Stimulated activated naive CD8-positive, alpha-beta T cell treated with anti-CD3 and anti-CD28 coated beads, Interleukin-15, Interleukin-2, amounts not matched to agents 100 U/mL and 50 U/mL, for 24 hours (primary cell): ENCODE data around the gene DNAH5.
"Not testable (repeated sequence)": the region's sequence is repeated elsewhere in the genome, so short reads cannot be mapped to it uniquely, and the experiment has no call there.

Source experiments
- ATAC-seq: fragments of 150-1000 bp; cut with Tn5 transposase; one replicate; pipeline ENCODE4 v1.10.0; 2021
- DNase-seq: peaks from one replicate; pipeline ENCODE4 v3.0.0; 2021

Gene DNAH5

GRCh38 chr5:13944560-13945199 is at the start of gene DNAH5:
Gene DNAH5, minus strand, starts transcription at chr5:13944688. Its CDS starts 250 bp downstream, at chr5:13944438.
- ATAC-seq (no peak), DNase-seq (no peak)

GRCh38 chr5:13993926-13994325 is 49.4 kb upstream of the DNAH5 start:
- DNase-seq (no peak), ATAC-seq (no peak)

- ATAC-seq, result no peak
- no peak for DNase-seq
These were observed 48.3 kb upstream of the DNAH5 start for GRCh38 chr5:13992795-13993194.

GRCh38 chr5:13991365-13991764 is 46.9 kb upstream of the DNAH5 start:
- DNase-seq, result no peak
- ATAC-seq, result no peak

GRCh38 chr5:13990896-13991295 is 46.4 kb upstream of the DNAH5 start:
- ATAC-seq, result no peak
- DNase-seq, result no peak

- DNase-seq (no peak), ATAC-seq (no peak)
These were observed 45.3 kb upstream of the DNAH5 start for GRCh38 chr5:13989832-13990231.

- DNase-seq, result peak; percentile 32
- ATAC-seq, result no peak
These were observed 43.5 kb upstream of the DNAH5 start for GRCh38 chr5:13987843-13988464.

GRCh38 chr5:13985731-13986418 is 41.4 kb upstream of the DNAH5 start:
- DNase-seq (no peak), ATAC-seq (no peak)

GRCh38 chr5:13984888-13985287 is 40.4 kb upstream of the DNAH5 start:
- not testable (repeated sequence) for DNase-seq, ATAC-seq

- DNase-seq, result no peak
- no peak for ATAC-seq
These were observed 32.7 kb upstream of the DNAH5 start for GRCh38 chr5:13976867-13977830.

GRCh38 chr5:13976223-13976622 is 31.7 kb upstream of the DNAH5 start:
- no peak for ATAC-seq
- no peak for DNase-seq

- DNase-seq (no peak), ATAC-seq (no peak)
These were observed 30.8 kb upstream of the DNAH5 start for GRCh38 chr5:13975246-13975645.

- DNase-seq (no peak), ATAC-seq (no peak)
These were observed 29.2 kb upstream of the DNAH5 start for GRCh38 chr5:13973724-13974123.

- DNase-seq (no peak), ATAC-seq (no peak)
These were observed 27.5 kb upstream of the DNAH5 start for GRCh38 chr5:13972029-13972428.

- DNase-seq (peak; percentile 6), ATAC-seq (no peak)
These were observed 12.7 kb upstream of the DNAH5 start for GRCh38 chr5:13957032-13957645.

- no peak for ATAC-seq
- no peak for DNase-seq
These were observed 12.0 kb upstream of the DNAH5 start for GRCh38 chr5:13956471-13956870.

GRCh38 chr5:13955896-13956295 is 11.4 kb upstream of the DNAH5 start:
- DNase-seq, result no peak
- no peak for ATAC-seq

- no peak for ATAC-seq
- DNase-seq, result no peak
These were observed 1.6 kb upstream of the DNAH5 start for GRCh38 chr5:13946111-13946510.

- ATAC-seq (no peak), DNase-seq (no peak)
These were observed 783 bp upstream of the DNAH5 start for GRCh38 chr5:13945271-13945670.

- DNase-seq (no peak), ATAC-seq (no peak)
These were observed 812 bp downstream of the DNAH5 start for GRCh38 chr5:13943676-13944075.

GRCh38 chr5:13941468-13941867 is 3.0 kb downstream of the DNAH5 start:
- DNase-seq (no peak), ATAC-seq (no peak)

GRCh38 chr5:13939638-13940037 is 4.8 kb downstream of the DNAH5 start:
- no peak for ATAC-seq
- no peak for DNase-seq
